ENCODE results near the gene OR8G1.

- no peak for TF ChIP-seq CTCF (optimal IDR thresholded peaks at IDR 0.05 in 1 of 3, IDR thresholded peaks at IDR 0.05 in 1 of 3, conservative IDR thresholded peaks at IDR 0.05 in 1 of 3; ENCODE audit: extremely low read depth in 1 of 3, insufficient read depth in 2 of 3, low read length in 3 of 3)
- TF ChIP-seq EZH2 (IDR thresholded peaks at IDR 0.05; ENCODE audit: low read length) = no peak
These were observed 35.2 kb downstream of the OR8G1 start for GRCh38 chr11:124276081-124276480.

Data from keratinocyte (primary cell).